HG03045 (cell line): ENCODE measurements around the gene LTBR.

Experiments used
- ATAC-seq: cut with Tn5 transposase; IDR thresholded peaks from one replicate; pipeline ENCODE4 v1.9.1; 2021; ENCODE audit warnings: mild to moderate bottlenecking, moderate library complexity; ENCODE audit not compliant: unreplicated experiment

The LTBR gene

GRCh38 chr12:6382371-6382770 lies 1.6 kb upstream of the LTBR start:
- ATAC-seq = no peak

GRCh38 chr12:6382982-6383381 lies 980 bp upstream of the LTBR start:
- ATAC-seq = no peak

GRCh38 chr12:6384499-6385436 lies 806 bp downstream of the LTBR start:
- no peak for ATAC-seq

GRCh38 chr12:6386038-6386437 lies 2.1 kb downstream of the LTBR start:
- ATAC-seq = no peak

- ATAC-seq = no peak
Measured at GRCh38 chr12:6386491-6386890, 2.5 kb downstream of the LTBR start.

- ATAC-seq = no peak
Measured at GRCh38 chr12:6387541-6387940, 3.6 kb downstream of the LTBR start.

- no peak for ATAC-seq
Measured at GRCh38 chr12:6390084-6390799, 6.3 kb downstream of the LTBR start.

GRCh38 chr12:6391013-6391412 lies 7.1 kb downstream of the LTBR start:
- no peak for ATAC-seq

- ATAC-seq = no peak
Measured at GRCh38 chr12:6392504-6392903, 8.5 kb downstream of the LTBR start.

- no peak for ATAC-seq
Measured at GRCh38 chr12:6393109-6393508, 9.1 kb downstream of the LTBR start.

GRCh38 chr12:6394398-6394797 lies 10.4 kb downstream of the LTBR start:
- ATAC-seq = no peak

GRCh38 chr12:6396031-6396430 lies 12.1 kb downstream of the LTBR start:
- ATAC-seq = no peak

- ATAC-seq = no peak
Measured at GRCh38 chr12:6399884-6400644, 16.1 kb downstream of the LTBR start.

- no peak for ATAC-seq
Measured at GRCh38 chr12:6404390-6404789, 20.4 kb downstream of the LTBR start.

GRCh38 chr12:6405963-6406362 lies 22.0 kb downstream of the LTBR start:
- no peak for ATAC-seq

GRCh38 chr12:6407236-6407954 lies 23.4 kb downstream of the LTBR start:
- ATAC-seq = no peak

- ATAC-seq = no peak
Measured at GRCh38 chr12:6416596-6416995, 32.6 kb downstream of the LTBR start.

GRCh38 chr12:6418796-6419195 lies 34.8 kb downstream of the LTBR start:
- ATAC-seq = no peak

GRCh38 chr12:6420364-6420763 lies 36.4 kb downstream of the LTBR start:
- no peak for ATAC-seq

GRCh38 chr12:6423267-6424007 lies 39.5 kb downstream of the LTBR start:
- ATAC-seq = no peak
